ENCODE measurements around the gene ATP8B3.

The ATP8B3 gene

DNA sequence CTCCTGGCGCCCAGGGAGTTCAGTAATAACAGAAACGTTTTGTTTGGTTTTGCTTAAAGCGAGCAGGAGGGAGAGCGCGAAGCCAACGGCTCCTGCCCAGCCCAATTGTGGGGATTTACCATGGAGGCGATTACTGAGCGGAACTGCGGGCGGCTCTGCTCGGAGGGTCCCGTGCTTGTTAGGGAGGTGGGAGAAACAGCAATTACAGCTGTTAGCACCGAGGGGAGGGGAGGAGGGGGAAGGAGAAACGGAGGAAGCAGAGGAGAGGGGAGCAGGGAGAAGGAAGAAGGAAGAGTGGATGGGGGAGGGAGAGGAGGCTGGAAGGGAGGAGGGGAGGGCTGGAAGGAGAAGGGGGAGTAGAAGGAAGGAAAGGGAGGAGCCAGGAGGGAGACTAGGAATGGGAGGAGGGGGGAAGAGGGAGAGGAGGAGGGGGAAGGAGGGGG lies 66.5 kb downstream of the ATP8B3 start:
- no peak overlapping the region for H3K27ac ChIP-seq
- peaks cover 43% of the 10 kb centered on the region for H3K27me3 ChIP-seq (replicated peaks)
- TF ChIP-seq, protein P1, sequence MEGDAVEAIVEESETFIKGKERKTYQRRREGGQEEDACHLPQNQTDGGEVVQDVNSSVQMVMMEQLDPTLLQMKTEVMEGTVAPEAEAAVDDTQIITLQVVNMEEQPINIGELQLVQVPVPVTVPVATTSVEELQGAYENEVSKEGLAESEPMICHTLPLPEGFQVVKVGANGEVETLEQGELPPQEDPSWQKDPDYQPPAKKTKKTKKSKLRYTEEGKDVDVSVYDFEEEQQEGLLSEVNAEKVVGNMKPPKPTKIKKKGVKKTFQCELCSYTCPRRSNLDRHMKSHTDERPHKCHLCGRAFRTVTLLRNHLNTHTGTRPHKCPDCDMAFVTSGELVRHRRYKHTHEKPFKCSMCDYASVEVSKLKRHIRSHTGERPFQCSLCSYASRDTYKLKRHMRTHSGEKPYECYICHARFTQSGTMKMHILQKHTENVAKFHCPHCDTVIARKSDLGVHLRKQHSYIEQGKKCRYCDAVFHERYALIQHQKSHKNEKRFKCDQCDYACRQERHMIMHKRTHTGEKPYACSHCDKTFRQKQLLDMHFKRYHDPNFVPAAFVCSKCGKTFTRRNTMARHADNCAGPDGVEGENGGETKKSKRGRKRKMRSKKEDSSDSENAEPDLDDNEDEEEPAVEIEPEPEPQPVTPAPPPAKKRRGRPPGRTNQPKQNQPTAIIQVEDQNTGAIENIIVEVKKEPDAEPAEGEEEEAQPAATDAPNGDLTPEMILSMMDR (IDR thresholded peaks at IDR 0.05; ENCODE audit: low read depth, low read length, missing control alignments), result no peak
- no peak for DNase-seq
- in situ Hi-C loops (cut with HindIII; ENCODE audit: low pct_ligation_motif_present, low sequenced_read_pairs), result no loop called here
- H3K4me3 ChIP-seq (ENCODE audit: low read depth, low read length), result no peak overlapping the region
- H3K36me3 ChIP-seq (replicated peaks), result no peaks in the 10 kb centered on the region

GRCh38 chr19:1744822-1745563 lies 67.1 kb downstream of the ATP8B3 start:
- Histone ChIP-seq H3K27me3 (replicated peaks) (peaks cover 37% of the 10 kb centered on the region), H3K27ac (no peak overlapping the region), H3K4me3 (ENCODE audit: low read depth, low read length) (no peak overlapping the region), H3K36me3 (replicated peaks) (no peaks in the 10 kb centered on the region)
- in situ Hi-C loops (cut with HindIII; ENCODE audit: low pct_ligation_motif_present, low sequenced_read_pairs), result no loop called here
- TF ChIP-seq, protein P1 (IDR thresholded peaks at IDR 0.05; ENCODE audit: low read depth, low read length, missing control alignments), result no peak
- no peak for DNase-seq

DNA sequence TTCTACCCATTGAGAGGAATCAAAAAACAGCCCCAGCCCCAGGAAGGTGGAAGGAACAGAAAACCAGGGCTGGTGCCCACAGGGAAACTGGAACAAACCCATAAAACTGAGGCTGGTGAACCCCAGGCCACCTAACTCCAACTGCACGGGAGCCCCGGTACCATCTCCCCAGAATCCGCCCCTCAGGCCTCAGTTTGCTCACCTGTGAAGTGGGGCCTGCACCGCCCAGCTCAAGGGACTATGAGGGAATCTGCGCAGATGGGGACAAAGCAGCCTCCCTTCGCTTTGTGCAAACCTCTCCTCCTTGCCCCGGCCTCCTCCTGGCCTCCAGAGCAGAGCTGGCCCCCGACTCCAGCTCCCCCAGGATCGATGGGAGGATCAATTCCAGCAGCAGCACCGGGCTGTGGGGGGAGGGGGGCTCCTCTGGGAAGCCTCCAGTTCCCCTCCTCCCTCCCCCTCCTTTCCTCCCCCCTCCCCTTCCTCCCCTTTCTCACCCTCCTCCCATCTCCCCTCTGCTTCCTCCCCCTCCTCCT lies 67.9 kb downstream of the ATP8B3 start:
- H3K27ac ChIP-seq, result no peak overlapping the region
- no peak overlapping the region for H3K4me3 ChIP-seq (ENCODE audit: low read depth, low read length)
- TF ChIP-seq, protein P1 (IDR thresholded peaks at IDR 0.05; ENCODE audit: low read depth, low read length, missing control alignments), result no peak
- peaks cover 29% of the 10 kb centered on the region for H3K27me3 ChIP-seq (replicated peaks)
- in situ Hi-C loops (cut with HindIII; ENCODE audit: low pct_ligation_motif_present, low sequenced_read_pairs), result no loop called here
- H3K36me3 ChIP-seq (replicated peaks), result no peaks in the 10 kb centered on the region
- DNase-seq, result no peak

DNA sequence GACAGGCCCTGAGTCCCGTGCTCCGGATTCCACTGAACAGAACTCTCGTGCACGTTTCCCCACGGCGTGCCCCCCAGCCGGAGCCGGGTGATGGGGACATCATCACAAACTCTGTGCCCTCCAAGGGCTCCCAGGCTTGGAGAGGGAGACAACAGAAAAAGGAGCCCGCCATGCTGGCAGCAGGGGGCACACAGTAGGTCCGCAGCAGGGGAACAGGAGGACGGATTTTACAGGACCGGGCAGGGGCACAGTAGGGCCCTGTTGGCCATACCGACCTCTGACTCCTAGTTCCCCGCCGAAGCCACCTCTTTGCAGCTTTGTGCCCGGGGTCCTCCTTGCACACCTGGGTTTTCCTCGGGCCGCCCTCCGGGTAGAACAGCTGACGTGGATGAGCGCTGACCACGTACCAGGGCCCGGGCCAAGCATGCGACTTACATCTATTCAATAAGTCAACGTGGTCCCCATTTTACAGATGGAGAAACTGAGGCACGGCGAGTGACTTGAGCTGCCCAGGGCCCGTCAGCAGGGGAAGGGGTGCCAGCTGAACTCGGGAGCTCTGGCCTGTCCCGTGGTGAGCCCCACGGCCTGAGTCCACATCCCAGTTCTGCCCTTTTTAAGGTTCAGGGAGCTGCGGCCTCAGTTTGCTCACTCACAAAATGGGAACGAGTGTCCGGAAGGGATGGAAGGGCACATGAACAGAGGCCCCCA lies 68.9 kb downstream of the ATP8B3 start:
- TF ChIP-seq, protein P1 (IDR thresholded peaks at IDR 0.05; ENCODE audit: low read depth, low read length, missing control alignments), result no peak
- H3K4me3 ChIP-seq (ENCODE audit: low read depth, low read length), result no peak overlapping the region

DNA sequence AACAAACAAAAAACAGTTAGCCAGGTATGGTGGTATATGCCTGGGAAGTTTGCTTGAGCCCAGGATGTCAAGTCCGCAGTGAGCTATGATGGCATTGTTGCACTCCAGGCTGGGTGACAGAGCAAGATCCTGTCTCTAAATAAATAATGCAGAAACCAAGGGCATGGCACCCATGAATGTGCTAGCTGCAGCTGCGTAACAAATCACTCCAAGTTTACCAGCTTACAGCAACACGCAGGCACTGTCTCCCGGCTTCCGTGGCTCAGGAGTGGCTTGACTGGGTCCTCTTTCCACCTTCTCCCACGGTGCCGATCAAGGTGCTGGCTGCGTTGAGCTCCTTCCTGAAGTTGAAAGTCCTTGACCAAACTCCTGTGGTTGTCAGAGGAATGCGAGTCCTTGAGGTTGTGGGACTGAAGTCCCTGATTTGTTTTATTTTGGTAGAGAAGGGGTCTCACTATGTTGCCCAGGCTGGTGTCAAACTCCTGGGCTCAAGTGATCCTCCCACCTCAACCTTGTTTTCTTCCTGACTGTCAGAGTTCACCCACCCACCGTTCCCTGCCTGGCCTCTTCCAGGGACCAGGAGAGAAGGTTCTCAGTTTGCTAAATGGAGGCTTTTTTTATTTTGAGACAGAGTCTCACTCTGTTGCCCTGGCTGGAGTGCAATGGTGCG lies 72.0 kb downstream of the ATP8B3 start:
- no peak overlapping the region for H3K4me3 ChIP-seq (ENCODE audit: low read depth, low read length)
- DNase-seq, result no peak
- TF ChIP-seq, protein P1 (IDR thresholded peaks at IDR 0.05; ENCODE audit: low read depth, low read length, missing control alignments), result no peak
- in situ Hi-C loops (cut with HindIII; ENCODE audit: low pct_ligation_motif_present, low sequenced_read_pairs), result no loop called here
- no peak overlapping the region for H3K27ac ChIP-seq
- H3K27me3 ChIP-seq (replicated peaks), result peaks cover 11% of the 10 kb centered on the region
- no peaks in the 10 kb centered on the region for H3K36me3 ChIP-seq (replicated peaks)

More for the DNA sequence above, 68.9 kb downstream of the ATP8B3 start:
- in situ Hi-C loops (cut with HindIII; ENCODE audit: low pct_ligation_motif_present, low sequenced_read_pairs), result no loop called here
- no peak for DNase-seq
- Histone ChIP-seq H3K27me3 (replicated peaks) (peaks cover 18% of the 10 kb centered on the region), H3K27ac (no peak overlapping the region), H3K36me3 (replicated peaks) (no peaks in the 10 kb centered on the region)

All from brain microvascular endothelial cell (primary cell).